NCI-H1105 treated with DMSO at 0.1 percent for 48 hours (cell line): ENCODE data around the gene PAX8.
"Not testable (repeated sequence)": the region's sequence is repeated elsewhere in the genome, so short reads cannot be mapped to it uniquely, and the experiment has no call there.

Source experiments
- DNase-seq: peaks from one replicate; lab custom pipeline; 2025; lab: John Stamatoyannopoulos, UW

The PAX8 gene

GRCh38 chr2:113278742-113279139 lies at the start of gene PAX8:
Gene PAX8 (minus strand): TSS chr2:113278921. CDS start chr2:113278394, 527 bp downstream.
- DNase-seq: no peak

- no peak for DNase-seq
These were observed 49.3 kb upstream of the PAX8 start for GRCh38 chr2:113328043-113328442.

- DNase-seq: not testable (repeated sequence)
These were observed 46.5 kb upstream of the PAX8 start for GRCh38 chr2:113325161-113325731.

GRCh38 chr2:113324684-113325160 lies 46.0 kb upstream of the PAX8 start:
- DNase-seq: peak; percentile 62

GRCh38 chr2:113323129-113323528 lies 44.4 kb upstream of the PAX8 start:
- DNase-seq: not testable (repeated sequence)

- not testable (repeated sequence) for DNase-seq
These were observed 41.4 kb upstream of the PAX8 start for GRCh38 chr2:113320106-113320505.

GRCh38 chr2:113318941-113319340 lies 40.2 kb upstream of the PAX8 start:
- not testable (repeated sequence) for DNase-seq

- DNase-seq: no peak
These were observed 37.4 kb upstream of the PAX8 start for GRCh38 chr2:113316085-113316484.

- DNase-seq: not testable (repeated sequence)
These were observed 35.9 kb upstream of the PAX8 start for GRCh38 chr2:113314663-113315062.

GRCh38 chr2:113314176-113314575 lies 35.5 kb upstream of the PAX8 start:
- not testable (repeated sequence) for DNase-seq

GRCh38 chr2:113311781-113312180 lies 33.1 kb upstream of the PAX8 start:
- DNase-seq: not testable (repeated sequence)

- DNase-seq: not testable (repeated sequence)
These were observed 32.5 kb upstream of the PAX8 start for GRCh38 chr2:113311191-113311590.

GRCh38 chr2:113309655-113310387 lies 31.1 kb upstream of the PAX8 start:
- DNase-seq: no peak

GRCh38 chr2:113308784-113309183 lies 30.1 kb upstream of the PAX8 start:
- DNase-seq: not testable (repeated sequence)

GRCh38 chr2:113306207-113306606 lies 27.5 kb upstream of the PAX8 start:
- DNase-seq: not testable (repeated sequence)

- not testable (repeated sequence) for DNase-seq
These were observed 27.0 kb upstream of the PAX8 start for GRCh38 chr2:113305749-113306148.

GRCh38 chr2:113305146-113305545 lies 26.4 kb upstream of the PAX8 start:
- no peak for DNase-seq

- DNase-seq: no peak
These were observed 26.0 kb upstream of the PAX8 start for GRCh38 chr2:113304702-113305101.

GRCh38 chr2:113302216-113302980 lies 23.7 kb upstream of the PAX8 start:
- DNase-seq: not testable (repeated sequence)

- no peak for DNase-seq
These were observed 21.6 kb upstream of the PAX8 start for GRCh38 chr2:113300281-113300680.

- DNase-seq: no peak
These were observed 19.5 kb upstream of the PAX8 start for GRCh38 chr2:113298176-113298575.

- not testable (repeated sequence) for DNase-seq
These were observed 18.9 kb upstream of the PAX8 start for GRCh38 chr2:113297590-113297989.

- no peak for DNase-seq
These were observed 12.5 kb upstream of the PAX8 start for GRCh38 chr2:113291191-113291590.
